ENCODE data around the gene SUPT5H.

Gene SUPT5H

GRCh38 chr19:39501340-39501739 is 56.0 kb downstream of the SUPT5H start:
- Histone ChIP-seq H3K36me3 (ENCODE audit: control insufficient read depth, insufficient read depth, low read length) (no peaks in the 10 kb centered on the region), H3K9ac (ENCODE audit: low read length) (no peak overlapping the region), H3K27ac (ENCODE audit: low read depth, low read length) (no peak overlapping the region), H3K4me1 (ENCODE audit: control insufficient read depth, insufficient read depth, low read length) (no peaks in the 10 kb centered on the region), H3K27me3 (ENCODE audit: control insufficient read depth, insufficient read depth, low read length) (peaks cover 29% of the 10 kb centered on the region), H3K4me3 (ENCODE audit: low read length) (no peak overlapping the region)

- no peak overlapping the region for H3K9ac ChIP-seq (ENCODE audit: low read length)
- H3K4me1 ChIP-seq (ENCODE audit: control insufficient read depth, insufficient read depth, low read length) = no peaks in the 10 kb centered on the region
- no peak overlapping the region for H3K4me3 ChIP-seq (ENCODE audit: low read length)
- peaks cover 36% of the 10 kb centered on the region for H3K27me3 ChIP-seq (ENCODE audit: control insufficient read depth, insufficient read depth, low read length)
- H3K27ac ChIP-seq (ENCODE audit: low read depth, low read length) = no peak overlapping the region
- H3K36me3 ChIP-seq (ENCODE audit: control insufficient read depth, insufficient read depth, low read length) = no peaks in the 10 kb centered on the region
Observed at GRCh38 chr19:39502640-39503417, 57.4 kb downstream of the SUPT5H start.

- Histone ChIP-seq H3K27ac (ENCODE audit: low read depth, low read length) (no peak overlapping the region), H3K27me3 (ENCODE audit: control insufficient read depth, insufficient read depth, low read length) (peaks cover 33% of the 10 kb centered on the region), H3K4me3 (ENCODE audit: low read length) (no peak overlapping the region), H3K9ac (ENCODE audit: low read length) (no peak overlapping the region), H3K4me1 (ENCODE audit: control insufficient read depth, insufficient read depth, low read length) (no peaks in the 10 kb centered on the region), H3K36me3 (ENCODE audit: control insufficient read depth, insufficient read depth, low read length) (no peaks in the 10 kb centered on the region)
Observed at GRCh38 chr19:39506598-39506943, 61.2 kb downstream of the SUPT5H start.

GRCh38 chr19:39506944-39507714 is 61.7 kb downstream of the SUPT5H start:
- peak overlapping the region; percentile 55 for H3K4me3 ChIP-seq (ENCODE audit: low read length)
- no peaks in the 10 kb centered on the region for H3K36me3 ChIP-seq (ENCODE audit: control insufficient read depth, insufficient read depth, low read length)
- no peak overlapping the region for H3K9ac ChIP-seq (ENCODE audit: low read length)
- H3K27me3 ChIP-seq (ENCODE audit: control insufficient read depth, insufficient read depth, low read length) = peaks cover 33% of the 10 kb centered on the region
- no peaks in the 10 kb centered on the region for H3K4me1 ChIP-seq (ENCODE audit: control insufficient read depth, insufficient read depth, low read length)
- H3K27ac ChIP-seq (ENCODE audit: low read depth, low read length) = no peak overlapping the region

- Histone ChIP-seq H3K27me3 (ENCODE audit: control insufficient read depth, insufficient read depth, low read length) (peaks cover 33% of the 10 kb centered on the region), H3K9ac (ENCODE audit: low read length) (no peak overlapping the region), H3K4me3 (ENCODE audit: low read length) (peak overlapping the region; percentile 55), H3K4me1 (ENCODE audit: control insufficient read depth, insufficient read depth, low read length) (no peaks in the 10 kb centered on the region), H3K36me3 (ENCODE audit: control insufficient read depth, insufficient read depth, low read length) (no peaks in the 10 kb centered on the region), H3K27ac (ENCODE audit: low read depth, low read length) (no peak overlapping the region)
Observed at GRCh38 chr19:39507715-39508364, 62.5 kb downstream of the SUPT5H start.

GRCh38 chr19:39508629-39509028 is 63.2 kb downstream of the SUPT5H start:
- Histone ChIP-seq H3K27me3 (ENCODE audit: control insufficient read depth, insufficient read depth, low read length) (peaks cover 32% of the 10 kb centered on the region), H3K27ac (ENCODE audit: low read depth, low read length) (no peak overlapping the region), H3K36me3 (ENCODE audit: control insufficient read depth, insufficient read depth, low read length) (no peaks in the 10 kb centered on the region), H3K4me1 (ENCODE audit: control insufficient read depth, insufficient read depth, low read length) (no peaks in the 10 kb centered on the region), H3K4me3 (ENCODE audit: low read length) (no peak overlapping the region), H3K9ac (ENCODE audit: low read length) (no peak overlapping the region)

GRCh38 chr19:39509233-39509632 is 63.9 kb downstream of the SUPT5H start:
- no peak overlapping the region for H3K9ac ChIP-seq (ENCODE audit: low read length)
- no peaks in the 10 kb centered on the region for H3K4me1 ChIP-seq (ENCODE audit: control insufficient read depth, insufficient read depth, low read length)
- no peak overlapping the region for H3K4me3 ChIP-seq (ENCODE audit: low read length)
- no peaks in the 10 kb centered on the region for H3K36me3 ChIP-seq (ENCODE audit: control insufficient read depth, insufficient read depth, low read length)
- peaks cover 29% of the 10 kb centered on the region for H3K27me3 ChIP-seq (ENCODE audit: control insufficient read depth, insufficient read depth, low read length)
- H3K27ac ChIP-seq (ENCODE audit: low read depth, low read length) = no peak overlapping the region

- peaks cover 36% of the 10 kb centered on the region for H3K27me3 ChIP-seq (ENCODE audit: control insufficient read depth, insufficient read depth, low read length)
- H3K4me3 ChIP-seq (ENCODE audit: low read length) = no peak overlapping the region
- no peak overlapping the region for H3K27ac ChIP-seq (ENCODE audit: low read depth, low read length)
- no peak overlapping the region for H3K9ac ChIP-seq (ENCODE audit: low read length)
- no peaks in the 10 kb centered on the region for H3K36me3 ChIP-seq (ENCODE audit: control insufficient read depth, insufficient read depth, low read length)
- H3K4me1 ChIP-seq (ENCODE audit: control insufficient read depth, insufficient read depth, low read length) = peaks cover 4% of the 10 kb centered on the region
Observed at GRCh38 chr19:39512988-39513387, 67.6 kb downstream of the SUPT5H start.

- peaks cover 28% of the 10 kb centered on the region for H3K27me3 ChIP-seq (ENCODE audit: control insufficient read depth, insufficient read depth, low read length)
- peak within 1 kb of the TSS; percentile 44 for H3K4me3 ChIP-seq (ENCODE audit: low read length)
- no peak within 1 kb of the TSS for H3K9ac ChIP-seq (ENCODE audit: low read length)
- no peaks in the 10 kb centered on the region for H3K36me3 ChIP-seq (ENCODE audit: control insufficient read depth, insufficient read depth, low read length)
- peaks cover 4% of the 10 kb centered on the region for H3K4me1 ChIP-seq (ENCODE audit: control insufficient read depth, insufficient read depth, low read length)
- no peak within 1 kb of the TSS for H3K27ac ChIP-seq (ENCODE audit: low read depth, low read length)
Observed at GRCh38 chr19:39514840-39515550, 69.6 kb downstream of the SUPT5H start, which contains the start of gene SELENOV. SELENOV (plus strand) TSS chr19:39515139; CDS start chr19:39515213, 74 bp downstream.

- Histone ChIP-seq H3K27me3 (ENCODE audit: control insufficient read depth, insufficient read depth, low read length) (peaks cover 28% of the 10 kb centered on the region), H3K27ac (ENCODE audit: low read depth, low read length) (no peak overlapping the region), H3K9ac (ENCODE audit: low read length) (no peak overlapping the region), H3K4me1 (ENCODE audit: control insufficient read depth, insufficient read depth, low read length) (peaks cover 4% of the 10 kb centered on the region), H3K4me3 (ENCODE audit: low read length) (peak overlapping the region; percentile 44), H3K36me3 (ENCODE audit: control insufficient read depth, insufficient read depth, low read length) (no peaks in the 10 kb centered on the region)
Observed at GRCh38 chr19:39515551-39516191, 70.3 kb downstream of the SUPT5H start.

GRCh38 chr19:39516270-39516669 is 70.9 kb downstream of the SUPT5H start:
- Histone ChIP-seq H3K27me3 (ENCODE audit: control insufficient read depth, insufficient read depth, low read length) (peaks cover 28% of the 10 kb centered on the region), H3K27ac (ENCODE audit: low read depth, low read length) (no peak overlapping the region), H3K36me3 (ENCODE audit: control insufficient read depth, insufficient read depth, low read length) (no peaks in the 10 kb centered on the region), H3K4me3 (ENCODE audit: low read length) (no peak overlapping the region), H3K9ac (ENCODE audit: low read length) (no peak overlapping the region), H3K4me1 (ENCODE audit: control insufficient read depth, insufficient read depth, low read length) (peaks cover 4% of the 10 kb centered on the region)

All from rectal smooth muscle tissue (tissue), 1 donor.